Muscle layer of colon (tissue), 2 donors: ENCODE results near the gene DCST1.

Source experiments
- H3K27ac ChIP-seq: one replicate; pipeline ENCODE4 v1.7.0; 2013; ENCODE audit warnings: low read depth, mild to moderate bottlenecking, low read length, moderate library complexity
- H3K27me3 ChIP-seq, 2 donors: one replicate each; pipeline ENCODE4 v1.7.0; 2013; ENCODE audit warnings: low read length in 2 of 2, mild to moderate bottlenecking in 2 of 2; ENCODE audit not compliant: insufficient read depth in 2 of 2, control insufficient read depth in 1 of 2
- H3K36me3 ChIP-seq: one replicate; pipeline ENCODE4 v1.7.0; 2013; ENCODE audit warnings: mild to moderate bottlenecking, low read length; ENCODE audit not compliant: insufficient read depth
- H3K4me1 ChIP-seq: one replicate; pipeline ENCODE4 v1.7.0; 2013; ENCODE audit warnings: mild to moderate bottlenecking, low read length; ENCODE audit not compliant: insufficient read depth
- H3K4me3 ChIP-seq, 2 donors: one replicate each; pipeline ENCODE4 v1.7.0; 2013; ENCODE audit warnings: low read length in 2 of 2, low read depth in 1 of 2, mild to moderate bottlenecking in 1 of 2, moderate library complexity in 1 of 2
- H3K9ac ChIP-seq: one replicate; pipeline ENCODE4 v1.7.0; 2013; ENCODE audit warnings: low read length
- H3K9me3 ChIP-seq: one replicate; pipeline ENCODE4 v1.7.0; 2013; ENCODE audit warnings: mild to moderate bottlenecking, low read length
- donor health status: abdominal sarcoma.
- donor health status: Adenocarcinoma of cecum.

The DCST1 gene

DNA sequence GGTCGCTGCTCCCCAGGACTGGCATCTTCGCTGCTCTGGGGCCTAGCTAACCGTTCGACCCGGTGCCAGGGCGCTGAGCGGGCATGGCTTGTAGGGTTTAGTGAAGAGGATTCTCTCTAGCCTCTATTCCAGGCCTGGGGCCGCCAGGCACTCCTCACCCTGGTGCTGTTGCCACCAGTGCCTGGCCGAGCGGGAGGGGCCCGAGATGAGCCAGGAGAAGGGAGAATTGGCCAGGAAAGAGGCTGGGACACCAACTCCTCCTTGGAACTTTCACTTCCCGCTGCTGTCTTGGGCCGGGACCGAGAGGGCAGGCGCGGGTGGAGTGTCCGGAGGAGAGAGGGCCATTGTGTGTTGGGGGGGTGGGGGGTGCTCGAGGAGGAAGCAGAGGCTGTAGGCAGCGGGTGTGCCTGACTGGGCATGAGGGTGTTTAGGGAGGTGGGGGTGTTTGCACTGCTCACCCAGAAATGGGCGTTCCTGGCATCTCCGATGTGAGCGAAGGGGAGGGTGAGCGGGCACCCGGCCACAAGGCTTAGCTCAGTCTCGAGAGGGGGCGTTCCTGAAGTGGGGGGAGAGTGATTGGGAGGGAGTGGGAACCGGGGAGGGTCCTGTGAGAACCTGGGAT lies 18.3 kb downstream of the DCST1 start:
- peak overlapping the region; percentile 59 to 93 for H3K4me3 ChIP-seq
- peak overlapping the region; percentile 62 for H3K27ac ChIP-seq
- H3K36me3 ChIP-seq: peaks cover 4% of the 10 kb centered on the region
- H3K27me3 ChIP-seq: no peaks in the 10 kb centered on the region
- no peaks in the 10 kb centered on the region for H3K9me3 ChIP-seq
- peak overlapping the region; percentile 61 for H3K9ac ChIP-seq
- peaks cover 17% of the 10 kb centered on the region for H3K4me1 ChIP-seq

DNA sequence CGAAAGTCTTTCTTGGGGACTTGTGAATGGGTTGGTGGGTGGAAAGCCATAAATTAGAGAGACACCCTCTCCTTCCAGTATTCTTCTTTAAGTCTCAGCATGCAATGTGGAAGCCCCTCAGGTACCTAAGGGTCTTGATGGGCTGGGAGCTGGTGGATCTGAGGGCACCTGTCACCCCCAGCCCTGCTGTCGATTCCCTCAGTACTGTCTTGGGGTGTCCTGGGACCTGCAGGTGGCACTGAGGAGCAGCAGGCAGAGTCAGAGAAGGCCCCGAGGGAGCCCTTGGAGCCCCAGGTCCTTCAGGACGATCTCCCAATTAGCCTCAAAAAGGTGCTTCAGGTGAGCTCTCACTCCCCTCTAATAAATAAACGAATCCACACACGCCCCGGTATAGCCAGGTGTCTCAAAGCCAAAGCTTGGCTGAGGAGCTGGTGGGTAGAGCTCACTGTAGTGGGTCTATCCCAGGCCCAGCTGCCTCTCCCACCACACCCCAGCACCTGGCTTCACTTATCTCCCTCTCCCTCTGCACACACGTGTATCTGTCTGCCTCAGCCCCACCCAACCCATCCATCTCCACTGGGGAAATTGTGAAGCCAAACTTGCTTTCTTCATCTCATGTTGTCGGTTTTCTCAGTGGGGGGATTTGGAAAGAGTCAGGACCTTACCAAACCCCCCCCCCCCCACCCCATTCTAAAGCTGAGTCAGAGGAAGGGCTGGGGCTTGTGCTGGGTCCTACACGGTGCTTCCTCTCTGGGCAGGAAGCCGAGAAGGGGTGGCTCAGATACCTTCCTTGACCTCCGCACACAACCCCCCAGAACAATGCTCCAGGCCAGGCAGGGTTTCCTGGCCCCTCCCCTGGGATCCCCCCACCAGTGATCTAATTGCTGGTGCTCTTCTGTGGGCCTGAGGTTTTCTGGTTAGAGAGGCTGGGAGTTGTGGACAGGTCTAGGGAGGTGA lies 19.1 kb downstream of the DCST1 start:
- peak overlapping the region; percentile 61 for H3K9ac ChIP-seq
- H3K27me3 ChIP-seq: no peaks in the 10 kb centered on the region
- H3K4me3 ChIP-seq: peak overlapping the region; percentile 59 to 93
- no peaks in the 10 kb centered on the region for H3K9me3 ChIP-seq
- peaks cover 7% of the 10 kb centered on the region for H3K36me3 ChIP-seq
- peak overlapping the region; percentile 62 for H3K27ac ChIP-seq
- H3K4me1 ChIP-seq: peaks cover 17% of the 10 kb centered on the region

DNA sequence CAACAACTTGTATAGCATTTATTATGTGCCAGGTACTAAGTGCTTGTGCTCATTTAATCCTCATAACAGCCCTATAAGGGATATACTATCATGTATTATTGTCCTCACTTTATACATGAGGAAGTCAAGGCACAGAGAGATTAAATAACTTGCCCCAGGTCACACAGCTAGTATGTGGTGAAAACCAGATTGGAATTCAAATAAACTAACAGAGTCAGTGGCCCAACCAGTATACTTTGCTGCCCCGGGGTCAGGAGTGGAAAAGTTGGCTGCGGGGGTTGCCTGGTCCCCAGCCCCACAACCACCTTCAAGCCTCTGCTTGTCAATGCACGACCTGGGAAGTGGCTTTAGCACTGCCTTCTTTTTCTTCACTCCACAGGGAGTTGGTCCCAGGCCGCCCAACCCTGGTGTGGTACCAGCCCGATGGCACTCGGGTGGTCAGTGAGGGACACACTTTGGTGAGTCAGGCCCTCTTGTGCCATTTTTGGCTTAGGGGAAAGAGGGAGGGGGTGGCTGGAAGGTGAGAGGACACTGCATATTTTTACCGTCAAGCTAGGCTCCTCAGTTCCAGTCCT lies 20.0 kb downstream of the DCST1 start:
- Histone ChIP-seq H3K4me3 (no peak overlapping the region), H3K27me3 (no peaks in the 10 kb centered on the region), H3K36me3 (peaks cover 14% of the 10 kb centered on the region), H3K9ac (no peak overlapping the region), H3K4me1 (peaks cover 17% of the 10 kb centered on the region), H3K9me3 (no peaks in the 10 kb centered on the region), H3K27ac (no peak overlapping the region)

DNA sequence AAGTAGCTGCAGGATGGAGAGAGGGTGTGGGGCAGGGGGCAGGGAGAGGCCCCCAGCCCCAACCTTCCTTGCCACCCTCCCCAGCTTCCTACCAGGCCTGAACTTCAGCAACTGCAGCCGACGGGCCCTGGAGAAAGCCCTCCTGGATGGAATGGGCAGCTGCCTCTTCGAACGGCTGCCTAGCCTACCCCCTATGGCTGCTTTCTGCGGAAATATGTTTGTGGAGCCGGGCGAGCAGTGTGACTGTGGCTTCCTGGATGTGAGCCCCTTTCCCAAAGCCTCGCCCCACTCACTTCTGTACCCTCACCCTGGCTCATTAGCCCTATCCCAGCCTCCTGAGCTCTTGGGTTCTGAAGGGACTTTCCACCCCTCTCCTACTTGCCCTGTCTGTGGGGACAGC lies 23.5 kb downstream of the DCST1 start:
- peaks cover 25% of the 10 kb centered on the region for H3K36me3 ChIP-seq
- no peak overlapping the region for H3K9ac ChIP-seq
- peaks cover 15% of the 10 kb centered on the region for H3K4me1 ChIP-seq
- no peak overlapping the region for H3K4me3 ChIP-seq
- H3K9me3 ChIP-seq: no peaks in the 10 kb centered on the region
- peaks cover 0 to 5% of the 10 kb centered on the region in 2 donors for H3K27me3 ChIP-seq
- no peak overlapping the region for H3K27ac ChIP-seq

DNA sequence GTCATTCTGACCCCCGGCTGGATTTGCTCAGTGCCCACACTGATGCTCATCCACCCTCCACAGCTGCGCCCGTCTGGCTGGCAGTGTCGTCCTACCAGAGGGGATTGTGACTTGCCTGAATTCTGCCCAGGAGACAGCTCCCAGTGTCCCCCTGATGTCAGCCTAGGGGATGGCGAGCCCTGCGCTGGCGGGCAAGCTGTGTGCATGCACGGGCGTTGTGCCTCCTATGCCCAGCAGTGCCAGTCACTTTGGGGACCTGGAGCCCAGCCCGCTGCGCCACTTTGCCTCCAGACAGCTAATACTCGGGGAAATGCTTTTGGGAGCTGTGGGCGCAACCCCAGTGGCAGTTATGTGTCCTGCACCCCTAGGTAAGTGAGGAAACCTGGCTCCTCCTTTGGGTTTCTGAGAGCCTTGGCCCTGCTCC lies 24.2 kb downstream of the DCST1 start:
- Histone ChIP-seq H3K9me3 (no peaks in the 10 kb centered on the region), H3K27me3 (peaks cover 0 to 8% of the 10 kb centered on the region in 2 donors), H3K27ac (no peak overlapping the region), H3K4me1 (peaks cover 13% of the 10 kb centered on the region), H3K4me3 (no peak overlapping the region), H3K36me3 (peaks cover 25% of the 10 kb centered on the region), H3K9ac (no peak overlapping the region)

DNA sequence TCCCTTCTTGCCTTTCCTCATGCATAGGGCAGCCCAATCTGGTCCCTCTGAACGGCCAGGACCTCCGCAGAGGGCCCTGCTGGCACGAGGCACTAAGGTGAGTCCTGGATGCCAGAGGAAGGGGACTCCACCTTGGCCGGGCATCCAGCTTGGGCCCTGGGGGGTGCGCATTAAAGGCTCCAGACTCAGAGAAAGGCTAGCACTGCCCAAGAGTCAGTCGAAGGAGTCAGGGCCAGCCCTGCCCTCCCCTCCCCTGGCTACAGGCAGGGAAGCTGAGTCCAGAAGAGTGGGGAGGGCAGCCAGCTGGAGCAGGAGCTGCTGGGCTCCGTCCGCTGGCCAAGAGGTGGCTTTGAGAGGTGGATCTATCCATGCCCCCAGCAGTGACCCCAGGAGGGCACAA lies 27.1 kb downstream of the DCST1 start:
- Histone ChIP-seq H3K4me3 (no peak overlapping the region), H3K36me3 (peaks cover 20% of the 10 kb centered on the region), H3K4me1 (peaks cover 28% of the 10 kb centered on the region), H3K9ac (no peak overlapping the region), H3K9me3 (no peaks in the 10 kb centered on the region), H3K27ac (no peak overlapping the region), H3K27me3 (peaks cover 0 to 8% of the 10 kb centered on the region in 2 donors)

DNA sequence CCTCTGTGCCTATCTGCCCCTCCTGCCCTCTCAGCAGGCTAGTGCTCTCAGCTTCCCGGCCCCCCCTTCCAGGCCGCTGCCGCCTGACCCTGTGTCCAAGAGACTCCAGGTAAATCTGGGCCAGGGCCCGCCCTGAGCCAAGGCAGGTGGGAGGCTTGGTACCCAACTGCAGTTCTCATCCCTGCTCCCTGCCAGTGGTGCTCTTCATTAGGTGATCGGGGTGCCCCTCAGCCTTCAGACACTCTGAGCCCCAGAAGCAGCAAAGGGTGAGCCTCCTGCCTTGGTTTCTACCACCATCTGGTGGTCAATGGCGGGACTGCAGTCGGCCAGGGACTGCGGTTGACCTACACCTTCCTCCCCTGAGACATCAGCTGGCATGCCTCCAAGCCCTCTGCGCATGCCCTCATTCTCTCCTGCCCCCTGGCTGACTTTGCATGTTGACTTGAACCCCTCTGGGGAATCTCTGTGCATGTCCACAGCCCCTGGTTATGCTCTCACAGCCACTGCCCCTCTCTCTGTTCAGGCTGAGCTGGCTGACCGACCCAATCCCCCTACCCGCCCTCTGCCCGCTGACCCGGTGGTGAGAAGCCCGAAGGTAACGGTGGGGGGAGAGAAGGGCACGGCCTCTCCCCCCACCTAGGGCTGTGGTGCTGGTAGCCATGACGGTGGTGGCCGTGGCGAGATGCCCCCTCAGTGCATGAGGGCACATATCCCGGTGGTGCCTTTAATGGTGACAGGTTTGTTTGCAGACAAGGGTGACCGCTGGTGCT lies 27.9 kb downstream of the DCST1 start:
- peaks cover 28% of the 10 kb centered on the region for H3K4me1 ChIP-seq
- H3K27me3 ChIP-seq: peaks cover 0 to 8% of the 10 kb centered on the region in 2 donors
- no peak overlapping the region for H3K27ac ChIP-seq
- peaks cover 20% of the 10 kb centered on the region for H3K36me3 ChIP-seq
- no peaks in the 10 kb centered on the region for H3K9me3 ChIP-seq
- no peak overlapping the region for H3K9ac ChIP-seq
- peak overlapping the region in 1 of 2 donors; percentile 23 for H3K4me3 ChIP-seq

DNA sequence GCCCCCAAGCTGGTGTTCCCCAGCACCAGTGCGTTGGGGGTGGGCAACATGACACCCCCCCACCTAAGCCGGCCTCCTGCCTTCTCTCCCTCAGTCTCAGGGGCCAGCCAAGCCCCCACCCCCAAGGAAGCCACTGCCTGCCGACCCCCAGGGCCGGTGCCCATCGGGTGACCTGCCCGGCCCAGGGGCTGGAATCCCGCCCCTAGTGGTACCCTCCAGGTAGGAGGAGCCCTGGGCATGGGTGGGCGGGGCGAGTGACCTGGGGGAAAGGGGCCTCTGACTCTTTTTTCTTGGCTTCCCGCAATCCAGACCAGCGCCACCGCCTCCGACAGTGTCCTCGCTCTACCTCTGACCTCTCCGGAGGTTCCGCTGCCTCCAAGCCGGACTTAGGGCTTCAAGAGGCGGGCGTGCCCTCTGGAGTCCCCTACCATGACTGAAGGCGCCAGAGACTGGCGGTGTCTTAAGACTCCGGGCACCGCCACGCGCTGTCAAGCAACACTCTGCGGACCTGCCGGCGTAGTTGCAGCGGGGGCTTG lies 28.6 kb downstream of the DCST1 start:
- H3K4me1 ChIP-seq: peaks cover 28% of the 10 kb centered on the region
- H3K27me3 ChIP-seq: peaks cover 0 to 8% of the 10 kb centered on the region in 2 donors
- H3K4me3 ChIP-seq: no peak overlapping the region
- H3K9me3 ChIP-seq: no peaks in the 10 kb centered on the region
- peaks cover 20% of the 10 kb centered on the region for H3K36me3 ChIP-seq
- H3K27ac ChIP-seq: no peak overlapping the region
- H3K9ac ChIP-seq: no peak overlapping the region

DNA sequence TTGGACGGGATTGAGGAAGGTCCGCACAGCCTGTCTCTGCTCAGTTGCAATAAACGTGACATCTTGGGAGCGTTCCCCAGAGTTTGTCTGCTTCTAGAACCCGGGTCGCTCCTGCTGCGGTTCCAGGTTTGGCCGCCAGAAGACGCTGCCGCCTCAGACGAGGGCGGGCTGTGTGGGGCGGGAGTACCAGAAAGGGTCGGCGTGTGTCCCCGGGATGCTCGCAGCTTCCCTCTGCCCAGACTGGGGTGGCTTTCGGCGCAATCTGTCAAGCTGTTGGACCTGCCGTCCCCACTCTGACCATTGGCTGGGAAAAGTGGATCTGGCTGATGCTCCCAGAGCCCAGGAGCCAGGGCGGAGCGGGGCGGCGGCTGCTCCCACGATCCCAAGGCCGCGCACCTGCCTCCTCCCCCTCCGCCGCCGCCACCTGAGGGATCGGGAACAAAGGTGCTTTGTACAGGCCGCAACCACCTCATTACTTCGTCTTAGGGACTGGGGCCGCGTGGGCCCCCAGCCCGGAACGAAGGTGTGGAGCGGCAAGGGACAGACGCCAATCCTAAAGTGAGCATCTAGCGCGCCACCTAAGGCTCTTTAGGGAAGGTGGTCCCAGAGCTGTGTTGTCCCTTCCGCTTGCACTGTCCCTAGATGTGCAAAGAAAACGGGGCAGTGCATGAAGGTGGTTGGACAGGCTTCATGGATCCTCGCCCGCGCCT lies 29.2 kb downstream of the DCST1 start:
- H3K36me3 ChIP-seq: peaks cover 16% of the 10 kb centered on the region
- H3K9ac ChIP-seq: no peak overlapping the region
- no peak overlapping the region for H3K27ac ChIP-seq
- H3K4me3 ChIP-seq: peak overlapping the region in 1 of 2 donors; percentile 79
- H3K4me1 ChIP-seq: peaks cover 28% of the 10 kb centered on the region
- peaks cover 0 to 8% of the 10 kb centered on the region in 2 donors for H3K27me3 ChIP-seq
- H3K9me3 ChIP-seq: no peaks in the 10 kb centered on the region

DNA sequence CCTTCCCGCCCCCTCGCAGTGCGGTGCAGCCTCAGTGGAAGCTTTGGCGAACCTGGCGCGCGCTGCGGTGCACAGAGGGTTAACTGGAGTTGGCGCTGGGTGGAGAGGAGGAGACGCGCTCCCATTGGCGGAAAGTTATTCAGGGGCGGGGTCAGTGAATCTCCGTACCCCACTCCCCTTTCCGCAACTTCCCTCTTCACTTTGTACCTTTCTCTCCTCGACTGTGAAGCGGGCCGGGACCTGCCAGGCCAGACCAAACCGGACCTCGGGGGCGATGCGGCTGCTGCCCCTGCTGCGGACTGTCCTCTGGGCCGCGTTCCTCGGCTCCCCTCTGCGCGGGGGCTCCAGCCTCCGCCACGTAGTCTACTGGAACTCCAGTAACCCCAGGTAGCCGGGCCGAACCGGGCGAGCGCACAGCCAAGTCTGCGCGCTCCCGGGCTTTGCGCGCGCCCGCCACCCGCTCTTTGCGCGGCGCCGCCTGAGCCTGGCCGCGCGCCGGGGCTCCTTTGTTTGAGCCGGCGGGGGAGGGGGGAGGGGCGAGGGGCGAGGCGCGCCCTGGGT lies 30.0 kb downstream of the DCST1 start, which contains the start of gene EFNA4:
Gene EFNA4, plus strand, starts transcription at position 191 of the 561 bp plus-strand sequence. Its CDS starts 84 bp downstream, at position 275.
- no peaks in the 10 kb centered on the region for H3K9me3 ChIP-seq
- H3K9ac ChIP-seq: no peak within 1 kb of the TSS
- peaks cover 10% of the 10 kb centered on the region for H3K36me3 ChIP-seq
- H3K4me1 ChIP-seq: peaks cover 28% of the 10 kb centered on the region
- H3K4me3 ChIP-seq: peak within 1 kb of the TSS; percentile 79 to 88
- peaks cover 0 to 8% of the 10 kb centered on the region in 2 donors for H3K27me3 ChIP-seq
- H3K27ac ChIP-seq: peak within 1 kb of the TSS; percentile 78
